ENCODE results near the gene PHLPP1.

Gene PHLPP1

DNA sequence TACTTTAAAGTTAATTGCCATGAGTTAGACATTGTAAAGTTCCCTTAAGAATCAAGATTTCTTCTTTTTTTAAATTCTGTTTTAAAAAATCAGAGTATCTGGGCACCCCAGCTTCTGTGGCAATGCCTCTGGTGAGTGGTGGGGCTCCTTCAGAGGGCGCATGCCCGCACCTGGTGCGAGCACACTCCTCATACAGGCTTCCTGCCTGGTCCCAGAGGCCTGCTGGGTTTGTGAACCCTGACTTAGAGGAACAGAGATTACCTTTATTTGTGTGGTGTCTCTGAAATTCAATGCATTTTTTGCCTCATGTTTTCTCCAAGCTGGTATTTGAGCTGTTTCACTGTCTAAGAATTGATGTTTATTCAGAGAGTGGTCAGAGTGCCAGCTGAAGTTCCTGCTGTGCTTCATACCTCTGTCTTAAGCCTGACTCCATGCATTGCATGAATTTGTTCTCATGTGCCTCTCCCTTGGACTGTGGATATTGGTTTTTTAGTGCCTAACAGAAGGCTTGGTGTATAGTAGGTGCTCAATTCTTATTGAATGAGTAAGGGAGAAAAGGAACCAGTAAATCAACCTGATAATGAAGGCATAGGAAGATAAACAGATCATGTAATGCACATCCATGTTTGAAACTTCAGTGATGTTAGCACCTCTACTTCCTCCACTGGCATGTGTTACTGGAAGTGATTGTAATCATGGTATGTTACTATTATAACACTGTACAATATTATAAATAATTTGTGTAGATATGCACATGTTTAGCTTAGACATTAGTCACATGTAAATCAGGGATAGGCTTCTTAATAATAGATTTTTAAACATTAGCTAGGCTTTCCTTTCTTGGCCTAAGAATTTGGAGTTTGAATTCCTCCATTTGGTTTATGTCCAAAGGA, 29.0 kb downstream of the PHLPP1 start:
- DNase-seq, result no peak

DNA sequence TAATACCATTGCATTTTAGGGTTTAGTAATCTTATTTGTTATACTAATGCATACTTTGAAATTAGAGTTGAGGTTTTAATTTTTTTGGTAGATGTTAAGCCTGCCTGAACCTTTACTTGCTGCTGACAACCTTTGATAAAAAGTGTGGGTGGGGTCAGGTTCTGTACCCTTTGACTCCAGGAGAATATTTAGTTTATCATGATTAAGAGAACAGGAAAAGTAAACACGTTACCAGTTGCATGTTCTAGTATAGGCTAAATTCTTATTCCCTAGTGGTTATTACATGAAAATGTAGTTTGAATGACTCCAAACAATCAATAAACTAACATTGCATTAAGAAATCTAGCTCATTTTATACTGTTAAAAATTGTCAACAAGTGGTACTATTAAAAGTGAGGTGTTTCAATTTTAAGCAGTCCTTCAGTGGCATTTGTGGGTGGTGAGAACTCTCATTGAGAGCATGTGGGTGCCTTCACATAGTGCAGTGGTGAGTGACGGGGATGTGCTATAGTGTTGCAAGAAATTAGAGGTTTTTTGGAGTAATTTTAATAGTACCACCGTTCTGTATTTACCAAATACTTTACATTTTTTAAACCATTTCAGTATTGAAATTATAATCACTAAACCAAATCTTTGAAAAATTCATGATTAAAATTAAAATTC, 29.9 kb downstream of the PHLPP1 start:
- DNase-seq, result no peak

DNA sequence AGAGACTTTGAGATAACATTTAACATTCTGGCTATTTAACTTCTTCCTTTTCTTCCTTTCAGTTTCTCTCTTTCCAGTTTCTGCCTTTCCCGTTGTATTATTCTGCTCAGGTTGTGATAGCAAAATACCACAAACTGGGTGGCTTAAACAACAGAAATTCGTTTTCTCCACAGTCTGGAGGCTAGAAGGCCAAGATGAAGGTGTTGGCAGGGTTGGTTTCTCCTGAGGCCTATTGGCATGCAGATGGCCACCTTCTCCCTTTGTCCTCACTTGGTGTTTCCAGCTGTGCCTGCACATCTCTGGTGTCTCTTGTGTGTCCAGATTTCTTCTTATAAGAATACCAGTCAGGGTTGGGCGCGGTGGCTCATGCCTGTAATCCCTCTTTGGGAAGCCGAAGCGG, 34.0 kb downstream of the PHLPP1 start:
- DNase-seq, result no peak

GRCh38 chr18:62751341-62751821, 36.0 kb downstream of the PHLPP1 start:
- no peak for DNase-seq

DNA sequence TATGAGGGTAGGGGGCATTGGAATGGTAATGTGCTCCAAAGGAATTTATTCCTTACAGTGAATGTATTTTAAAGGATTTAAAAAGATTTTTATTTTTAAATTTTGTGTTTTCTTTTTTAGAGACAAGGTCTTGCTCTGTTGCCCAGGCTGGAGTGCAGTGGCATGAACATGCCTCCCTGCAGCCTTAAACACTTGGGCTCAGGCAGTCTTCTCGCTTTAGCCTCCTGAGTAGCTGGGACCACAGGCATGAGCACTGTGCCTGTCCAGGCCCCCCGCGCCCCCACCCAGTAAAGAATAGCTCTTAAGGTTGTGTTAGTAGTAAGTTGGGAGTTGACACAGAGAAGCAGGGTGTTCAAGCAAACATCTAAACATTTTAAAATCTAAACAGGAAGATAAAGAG, 36.6 kb downstream of the PHLPP1 start:
- DNase-seq, result no peak

DNA sequence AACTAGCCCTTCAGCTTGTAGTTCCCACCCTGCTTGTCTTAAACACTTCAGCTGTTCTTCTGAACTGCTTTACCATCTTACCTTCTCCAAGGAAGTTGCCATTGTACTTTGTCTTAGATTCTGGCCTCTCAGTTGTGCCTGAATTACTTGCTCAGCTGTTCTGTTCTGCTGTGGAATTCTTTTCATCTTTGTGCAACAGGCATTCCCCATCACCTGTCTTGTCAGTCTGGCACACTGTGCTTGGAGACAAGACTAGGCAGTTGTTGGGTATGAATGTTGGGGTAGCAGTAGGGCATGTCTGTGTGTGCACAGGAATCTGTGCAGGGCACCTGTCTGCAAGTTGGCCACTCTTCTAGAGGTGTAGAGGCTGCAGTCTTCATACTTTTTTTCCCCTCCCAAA, 38.7 kb downstream of the PHLPP1 start:
- DNase-seq, result no peak

DNA sequence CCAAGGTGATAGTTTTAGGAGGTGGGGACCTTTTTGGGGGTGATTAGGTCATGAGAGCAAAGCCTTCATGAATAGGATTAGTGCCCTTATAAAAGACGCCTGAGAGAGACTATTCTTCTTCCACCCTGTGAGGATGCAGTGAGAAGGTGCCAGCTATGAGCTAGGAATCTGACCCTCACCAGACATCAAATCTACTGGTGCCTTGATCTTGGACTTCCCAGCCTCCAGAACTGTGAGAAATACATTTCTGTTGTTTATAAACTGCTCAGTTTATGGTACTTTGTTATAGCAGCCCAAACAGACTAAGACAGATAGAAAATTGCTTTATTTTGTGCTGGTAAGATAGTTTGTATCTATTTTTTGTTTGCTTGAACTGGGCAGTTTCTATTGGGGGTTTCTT, 40.1 kb downstream of the PHLPP1 start:
- no peak for DNase-seq

GRCh38 chr18:62755946-62756345, 40.6 kb downstream of the PHLPP1 start:
- DNase-seq, result no peak

DNA sequence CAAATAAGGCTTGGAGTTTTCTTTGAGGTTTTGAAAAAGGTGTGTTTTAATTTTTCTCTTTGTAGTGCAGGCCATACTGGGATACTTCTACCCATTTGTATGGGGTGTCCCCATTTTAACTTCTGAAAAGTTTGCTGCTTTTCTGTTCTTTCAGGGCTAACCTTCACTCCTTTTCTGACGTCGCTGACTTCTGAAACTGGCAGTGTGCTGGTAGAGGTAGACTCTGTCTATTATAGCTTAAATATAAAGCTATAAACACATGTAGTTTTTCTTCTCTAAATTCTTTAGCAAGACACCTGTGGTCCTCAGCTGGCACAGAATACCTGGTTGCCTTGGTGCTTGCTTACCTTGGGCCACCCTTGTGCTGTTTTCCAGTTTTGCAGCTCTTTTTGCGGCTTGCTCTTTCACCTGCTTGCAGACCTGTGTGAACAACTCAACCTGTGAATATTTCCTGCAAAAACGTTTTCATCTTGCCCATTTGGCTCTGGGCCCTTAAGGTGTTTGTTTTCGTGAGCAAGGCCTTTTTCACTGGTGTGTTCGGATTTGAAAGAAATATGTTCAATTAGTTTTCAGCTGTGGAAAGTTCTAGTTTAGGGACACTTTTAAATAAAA, 42.2 kb downstream of the PHLPP1 start:
- no peak for DNase-seq

DNA sequence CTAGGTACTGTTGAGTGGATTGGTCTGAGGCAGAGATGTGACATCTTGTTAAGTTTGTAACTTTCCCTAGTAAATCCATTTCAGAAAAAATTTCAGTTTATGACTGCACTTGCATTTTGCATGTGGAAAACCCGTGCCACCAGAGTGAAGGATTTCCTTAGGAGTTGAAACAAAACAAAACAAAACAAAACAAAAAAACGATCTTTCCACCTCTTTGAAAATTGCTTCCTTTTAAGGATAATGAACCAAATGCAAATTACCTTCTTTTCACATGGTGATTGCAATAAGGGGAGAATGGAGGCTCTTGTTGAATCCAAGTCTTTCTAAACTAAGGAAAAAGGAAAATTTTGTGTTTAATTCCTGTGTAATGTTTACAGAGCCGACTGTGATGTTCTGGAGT, 43.2 kb downstream of the PHLPP1 start:
- no peak for DNase-seq

GRCh38 chr18:62759704-62760402, 44.5 kb downstream of the PHLPP1 start:
- DNase-seq, result no peak

GRCh38 chr18:62760403-62760734, 45.0 kb downstream of the PHLPP1 start:
- no peak for DNase-seq

- DNase-seq, result no peak
These were observed 47.8 kb downstream of the PHLPP1 start for GRCh38 chr18:62763101-62763521.

DNA sequence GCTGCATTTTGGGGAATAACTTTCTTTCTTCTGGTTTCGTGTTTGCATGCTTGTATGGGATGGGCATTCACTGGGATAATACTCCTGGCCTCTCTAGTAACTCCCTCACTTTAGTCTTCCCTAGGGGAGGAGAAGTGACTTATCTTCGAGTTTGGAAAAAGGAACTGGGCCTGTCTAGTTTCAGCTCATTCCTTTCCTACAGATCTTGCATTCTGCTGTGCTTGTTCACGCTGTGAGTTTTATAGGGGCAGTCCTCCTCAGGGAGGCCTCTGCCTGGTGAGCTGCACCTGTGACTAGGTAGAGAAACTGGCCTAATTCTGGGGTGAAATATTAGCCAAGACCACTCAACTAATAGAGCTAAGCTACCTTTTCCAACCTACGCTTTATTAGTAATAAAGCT, 50.9 kb downstream of the PHLPP1 start:
- DNase-seq, result no peak

DNA sequence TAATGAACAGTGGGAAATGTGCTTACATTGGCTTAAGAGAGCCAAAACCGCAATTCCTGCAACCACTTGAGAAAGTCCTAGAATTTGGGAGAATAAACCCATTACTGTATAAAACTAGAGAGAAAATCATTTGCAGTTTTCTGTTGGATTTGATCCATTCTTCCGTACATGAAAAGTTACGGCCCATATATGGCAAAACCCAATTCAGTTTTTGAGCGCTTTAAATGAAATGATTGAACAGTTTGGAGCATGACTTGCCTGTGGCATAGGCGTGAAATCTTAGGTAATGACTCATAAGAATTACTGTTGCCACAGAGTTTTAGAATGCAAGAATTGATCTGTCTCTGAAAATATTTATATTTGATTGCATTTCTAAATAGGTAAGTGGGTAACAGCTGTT, 52.0 kb downstream of the PHLPP1 start:
- DNase-seq, result no peak

DNA sequence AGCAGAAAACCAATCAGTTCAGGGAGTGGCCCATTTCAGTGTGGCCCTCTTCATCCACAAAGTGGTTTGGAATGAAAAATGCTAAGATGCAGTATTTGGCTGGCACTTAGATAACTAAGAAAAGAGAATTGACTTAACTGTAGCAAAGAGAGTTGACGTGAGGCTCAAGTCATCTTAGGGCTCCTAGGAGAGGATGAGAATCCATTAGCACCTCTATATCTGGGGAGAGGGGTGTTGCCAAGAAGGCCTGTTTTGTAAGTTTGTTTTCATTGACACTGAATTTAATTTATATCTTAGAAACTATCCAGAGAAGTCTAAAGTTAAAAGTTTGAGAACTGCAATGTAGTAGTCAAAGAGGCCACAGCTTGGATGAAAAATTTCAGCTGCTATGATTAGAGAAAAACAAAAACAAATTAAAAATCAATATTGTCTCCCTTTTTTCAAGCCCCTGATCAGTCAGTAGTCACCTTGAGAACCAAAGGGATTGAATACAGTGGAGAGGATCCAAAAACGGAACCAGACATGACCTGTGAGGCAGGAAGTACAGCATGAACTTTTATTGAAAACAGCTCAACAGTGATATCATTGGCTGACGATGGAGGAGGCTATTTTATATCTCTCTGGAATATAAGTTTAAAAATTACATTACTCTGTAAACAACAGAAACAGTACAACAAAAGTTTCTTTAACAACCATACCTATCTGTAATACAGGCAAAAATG, 52.7 kb downstream of the PHLPP1 start:
- DNase-seq, result no peak

DNA sequence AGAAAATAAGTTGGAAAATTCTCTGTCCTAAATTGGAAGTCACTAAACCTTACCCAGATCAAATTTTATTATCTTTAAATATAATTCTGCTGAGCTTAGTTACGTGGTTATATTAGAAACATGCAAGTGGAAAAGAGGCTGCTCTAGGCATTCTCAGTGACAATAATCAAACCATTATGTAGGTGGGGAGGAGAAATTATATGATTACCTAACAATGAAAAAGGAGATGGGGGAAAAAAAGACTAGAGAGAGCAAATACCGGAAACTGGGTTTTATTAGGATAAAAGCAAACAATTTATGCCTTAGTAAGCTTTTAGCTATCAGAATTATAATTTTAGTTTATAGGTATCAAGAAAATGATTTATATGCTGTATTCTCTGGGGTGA, 53.2 kb downstream of the PHLPP1 start:
- no peak for DNase-seq

DNA sequence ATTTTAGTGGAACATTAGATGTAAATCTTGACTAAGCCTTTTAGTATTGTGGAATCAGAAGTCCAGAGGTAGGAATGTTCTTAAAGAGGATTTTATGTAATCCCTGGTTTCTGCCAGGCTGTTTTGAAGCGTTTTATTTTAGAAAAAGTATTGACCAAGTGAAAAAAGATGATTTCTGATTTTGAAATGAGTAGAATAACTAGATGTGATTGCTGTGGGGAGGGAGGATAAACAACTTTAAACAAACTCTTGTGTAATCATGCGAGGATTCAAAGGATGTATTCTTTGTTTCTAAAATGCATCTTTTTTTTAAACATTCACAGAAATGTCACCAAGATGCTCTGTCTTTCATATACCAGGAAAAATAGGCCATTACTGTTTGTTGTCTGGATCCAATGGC, 53.9 kb downstream of the PHLPP1 start:
- no peak for DNase-seq

DNA sequence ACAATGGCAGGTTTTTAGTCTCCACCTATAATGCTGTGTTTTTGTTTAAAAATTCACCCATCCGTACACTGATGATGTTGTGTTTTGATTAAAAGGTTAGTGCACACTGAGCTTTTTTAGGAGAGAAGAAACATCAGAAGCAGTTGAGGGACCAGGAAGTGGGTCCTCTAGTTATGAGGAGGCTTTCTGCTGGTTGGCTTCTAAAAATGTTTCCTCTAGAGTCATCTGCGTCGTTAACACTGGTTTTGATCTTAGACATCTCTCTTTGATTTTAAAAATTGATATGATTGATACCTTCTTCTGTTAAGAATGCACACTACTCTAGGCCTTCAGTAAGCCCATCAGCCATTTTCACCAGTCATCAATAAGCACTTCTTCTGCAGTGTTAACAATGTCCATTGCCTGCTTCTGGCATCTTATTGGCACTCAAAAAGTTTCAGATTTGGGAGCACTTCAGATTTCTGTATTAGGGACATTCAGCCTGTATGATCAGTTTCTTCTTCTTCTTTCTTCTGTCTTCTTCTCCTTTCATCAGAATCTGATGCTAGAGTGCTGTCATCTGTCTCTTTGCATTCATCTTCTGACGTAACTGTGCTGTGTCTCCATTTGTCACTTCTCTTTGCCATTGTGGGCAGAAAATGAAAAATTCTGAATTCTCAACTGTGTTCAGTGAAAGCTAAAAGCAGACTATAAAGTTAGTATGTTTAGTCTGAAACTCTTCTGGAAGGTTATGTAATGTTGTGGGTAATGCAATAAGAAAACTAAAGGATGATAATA, 56.3 kb downstream of the PHLPP1 start:
- DNase-seq, result no peak

GRCh38 chr18:62772860-62773584, 57.7 kb downstream of the PHLPP1 start:
- DNase-seq, result no peak

GRCh38 chr18:62773691-62774090, 58.4 kb downstream of the PHLPP1 start:
- no peak for DNase-seq

All from NCI-H1048 (cell line).